ENCODE data around the gene TWF2. TPM values are rescaled to one million over a fixed set of nuclear protein-coding genes. Genes with fewer than 3 reads are reported as not detected.

The TWF2 gene
- total RNA-seq, 1 donor from 2014 or later, result 50.4 TPM

GRCh38 chr3:52195823-52196331 lies 43.1 kb downstream of the TWF2 start:
- Histone ChIP-seq H3K36me3 (peaks cover 6% of the 10 kb centered on the region), H3K27ac (peak overlapping the region; percentile 90), H3K4me1 (peaks cover 64% of the 10 kb centered on the region), H3K4me3 (no peak overlapping the region), H3K9me3 (no peaks in the 10 kb centered on the region), H3K27me3 (no peaks in the 10 kb centered on the region)
- TF ChIP-seq CTCF (IDR thresholded peaks at IDR 0.05), result no peak
- DNase-seq (no peak), ATAC-seq (peak; percentile 49)
- intact Hi-C loops (cut with DNase I), result no loop called here

DNA sequence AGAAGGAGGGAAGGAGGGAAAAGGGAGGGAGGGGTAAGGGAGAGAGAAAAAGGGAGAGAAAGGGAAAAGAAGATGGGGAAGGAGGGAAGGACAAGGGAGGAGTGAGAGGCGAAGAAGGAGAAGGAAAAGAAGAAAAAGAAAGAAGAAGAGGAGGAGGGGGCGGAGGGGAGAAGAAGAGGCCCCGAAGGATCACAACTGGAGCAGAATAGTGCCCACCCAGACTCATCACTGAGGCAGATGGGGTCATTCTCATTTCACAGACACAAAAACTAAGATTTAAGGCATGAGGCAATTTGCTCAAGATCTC lies 43.7 kb downstream of the TWF2 start:
- intact Hi-C loops (cut with DNase I), result no loop called here
- H3K4me3 ChIP-seq, result no peak overlapping the region
- no peak for TF ChIP-seq CTCF (IDR thresholded peaks at IDR 0.05)
- peak overlapping the region; percentile 90 for H3K27ac ChIP-seq
- no peak for ATAC-seq
- H3K9me3 ChIP-seq, result no peaks in the 10 kb centered on the region
- DNase-seq, result no peak
- peaks cover 64% of the 10 kb centered on the region for H3K4me1 ChIP-seq
- no peaks in the 10 kb centered on the region for H3K36me3 ChIP-seq
- H3K27me3 ChIP-seq, result no peaks in the 10 kb centered on the region

- DNase-seq, result peak; percentile 89
- no peaks in the 10 kb centered on the region for H3K27me3 ChIP-seq
- TF ChIP-seq CTCF (IDR thresholded peaks at IDR 0.05), result no peak
- H3K36me3 ChIP-seq, result no peaks in the 10 kb centered on the region
- peak overlapping the region; percentile 90 for H3K27ac ChIP-seq
- H3K4me3 ChIP-seq, result no peak overlapping the region
- intact Hi-C loops (cut with DNase I), result no loop called here
- no peaks in the 10 kb centered on the region for H3K9me3 ChIP-seq
- peak; percentile 37 for ATAC-seq
- peaks cover 64% of the 10 kb centered on the region for H3K4me1 ChIP-seq
Observed at GRCh38 chr3:52194485-52195290, 44.3 kb downstream of the TWF2 start.

DNA sequence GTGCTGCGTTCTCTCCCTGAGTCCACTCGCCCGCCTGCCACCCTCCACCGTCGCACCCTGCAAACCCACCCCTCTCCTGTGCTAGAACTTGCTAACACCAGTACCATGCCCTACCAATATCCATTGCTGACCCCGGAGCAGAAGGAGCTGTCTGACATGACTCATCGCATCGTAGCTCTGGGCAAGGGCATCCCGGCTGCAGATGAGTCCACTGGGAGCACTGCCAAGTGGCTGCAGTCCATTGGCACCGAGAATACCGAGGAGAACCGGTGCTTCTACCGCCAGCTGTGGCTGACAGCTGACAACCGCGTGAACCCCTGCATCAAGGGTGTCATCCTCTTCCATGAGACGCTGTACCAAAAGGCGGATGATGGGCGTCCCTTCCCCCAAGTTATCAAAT lies 45.9 kb downstream of the TWF2 start:
- TF ChIP-seq CTCF (IDR thresholded peaks at IDR 0.05), result no peak
- ATAC-seq (no peak), DNase-seq (no peak)
- Histone ChIP-seq H3K4me3 (no peak overlapping the region), H3K4me1 (peaks cover 59% of the 10 kb centered on the region), H3K27ac (no peak overlapping the region), H3K27me3 (no peaks in the 10 kb centered on the region), H3K36me3 (no peaks in the 10 kb centered on the region), H3K9me3 (no peaks in the 10 kb centered on the region)
- intact Hi-C loops (cut with DNase I), result no loop called here

GRCh38 chr3:52191663-52192062 lies 47.3 kb downstream of the TWF2 start:
- Histone ChIP-seq H3K4me1 (peaks cover 48% of the 10 kb centered on the region), H3K9me3 (no peaks in the 10 kb centered on the region), H3K27ac (no peak overlapping the region), H3K27me3 (no peaks in the 10 kb centered on the region), H3K4me3 (no peak overlapping the region), H3K36me3 (no peaks in the 10 kb centered on the region)
- no peak for TF ChIP-seq CTCF (IDR thresholded peaks at IDR 0.05)
- no peak for DNase-seq
- no peak for ATAC-seq
- intact Hi-C loops (cut with DNase I), result no loop called here
